HG03064 (cell line): ENCODE measurements around the gene IL10RA.
"Not testable (repeated sequence)": the region's sequence is repeated elsewhere in the genome, so short reads cannot be mapped to it uniquely, and the experiment has no call there.

ENCODE experiments used
- ATAC-seq: cut with Tn5 transposase; IDR thresholded peaks from one replicate; pipeline ENCODE4 v1.9.1; 2021; ENCODE audit warnings: low read depth; ENCODE audit not compliant: unreplicated experiment

IL10RA gene

GRCh38 chr11:117985953-117986887 is at the start of gene IL10RA:
TSS of gene IL10RA (plus strand) at chr11:117986394. CDS start at chr11:117986468, 74 bp downstream.
- peak; percentile 77 for ATAC-seq

- no peak for ATAC-seq
Observed at GRCh38 chr11:117936973-117937372, 49.2 kb upstream of the IL10RA start.

DNA sequence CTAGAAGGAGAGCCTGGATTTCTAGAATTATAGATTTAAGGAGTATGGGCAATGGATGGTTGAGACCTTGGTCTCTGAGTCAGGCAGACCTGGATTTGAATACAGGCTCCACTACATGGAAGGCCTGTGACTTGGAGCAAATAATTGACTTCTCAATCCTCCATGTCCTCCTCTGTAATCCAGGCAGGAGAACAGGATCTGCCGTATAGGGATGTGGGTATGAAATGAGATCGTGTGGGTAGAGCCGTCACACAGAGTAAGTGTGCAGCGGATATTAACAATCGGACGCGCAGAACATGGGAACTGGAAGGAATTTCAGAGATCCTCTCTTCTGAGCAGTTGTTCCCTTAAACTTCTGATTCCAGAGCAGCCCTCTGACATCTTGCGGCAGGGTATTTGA is 45.5 kb upstream of the IL10RA start:
- no peak for ATAC-seq

DNA sequence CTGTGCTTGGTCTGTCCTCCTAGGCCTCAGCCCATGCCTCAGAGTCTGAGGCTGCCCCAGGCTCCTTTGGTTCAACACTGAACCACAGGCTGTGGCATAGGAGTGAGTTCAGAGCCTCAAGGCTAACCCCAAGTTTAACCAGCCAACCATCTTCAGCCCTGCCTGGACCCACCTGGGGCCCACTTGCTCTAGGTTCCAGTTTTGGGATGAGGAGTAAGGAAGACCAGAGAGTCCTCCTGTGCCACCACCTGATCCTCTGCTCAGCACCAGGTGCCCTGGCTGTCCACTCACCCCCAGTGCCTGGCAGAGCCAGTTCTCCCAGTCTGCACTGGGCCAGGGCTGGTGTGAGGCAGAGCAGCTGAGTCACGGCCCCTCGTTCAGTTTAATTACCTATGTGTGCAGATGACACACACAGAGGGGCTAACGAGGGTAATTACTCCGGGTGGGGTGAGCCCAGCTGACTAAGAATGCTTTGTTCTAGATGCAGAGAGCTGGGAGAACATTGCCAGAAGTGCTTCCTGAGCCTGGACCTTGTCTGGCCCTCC is 45.0 kb upstream of the IL10RA start:
- ATAC-seq: no peak

GRCh38 chr11:117941976-117942654 is 44.1 kb upstream of the IL10RA start:
- no peak for ATAC-seq

DNA sequence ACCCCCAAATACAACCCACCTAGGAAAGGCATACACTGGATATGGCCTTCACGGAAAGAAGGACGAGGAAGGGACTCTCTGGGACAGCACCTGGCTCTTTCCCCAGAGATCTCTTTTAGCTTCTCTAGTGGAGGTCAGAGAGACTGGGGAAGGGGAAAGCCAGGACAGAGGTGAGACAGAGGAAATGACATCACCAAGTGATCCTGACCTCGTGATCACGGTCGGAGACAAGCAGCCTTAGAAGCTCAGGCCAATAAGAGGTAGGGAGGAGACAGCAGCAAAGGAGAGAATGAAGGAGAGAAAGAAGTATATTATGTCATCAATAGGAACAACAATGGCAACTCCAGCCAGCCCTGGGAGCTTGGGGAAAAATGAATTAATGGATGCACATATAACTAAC is 41.6 kb upstream of the IL10RA start:
- ATAC-seq: no peak

- ATAC-seq: no peak
Observed at GRCh38 chr11:117945047-117945810, 41.0 kb upstream of the IL10RA start.

DNA sequence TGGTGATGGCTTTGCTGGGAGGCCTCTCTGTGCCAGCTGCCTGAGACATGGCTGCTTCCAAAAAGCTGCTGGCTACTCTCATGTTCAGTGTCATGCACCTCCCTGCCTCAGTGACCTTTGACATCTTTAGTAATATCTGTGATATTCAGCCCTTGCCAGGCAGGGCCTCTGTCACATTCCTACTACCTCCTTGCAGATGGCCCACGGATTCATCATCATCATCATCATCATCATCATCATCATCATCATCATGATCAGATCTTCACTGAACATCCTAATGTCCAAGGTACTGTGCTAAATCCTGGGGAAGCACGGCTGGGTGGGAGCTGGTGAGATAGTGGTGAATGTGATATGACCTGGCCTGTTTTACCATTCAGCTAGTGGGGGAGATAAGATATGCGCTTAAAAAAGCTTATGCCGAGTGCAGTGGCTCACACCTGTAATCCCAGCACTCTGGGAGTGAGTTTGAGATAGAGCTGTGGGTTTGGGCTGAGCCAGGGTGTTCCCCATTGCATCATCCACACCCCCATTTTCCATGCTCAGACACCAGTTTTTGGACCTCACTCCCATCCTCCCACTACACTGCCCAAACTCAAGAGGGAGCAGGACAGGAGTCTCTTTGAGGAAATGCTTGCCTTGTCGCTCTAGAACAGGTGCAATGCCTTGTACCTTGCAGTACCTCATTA is 39.9 kb upstream of the IL10RA start:
- no peak for ATAC-seq

GRCh38 chr11:117946842-117947526 is 39.2 kb upstream of the IL10RA start:
- no peak for ATAC-seq

DNA sequence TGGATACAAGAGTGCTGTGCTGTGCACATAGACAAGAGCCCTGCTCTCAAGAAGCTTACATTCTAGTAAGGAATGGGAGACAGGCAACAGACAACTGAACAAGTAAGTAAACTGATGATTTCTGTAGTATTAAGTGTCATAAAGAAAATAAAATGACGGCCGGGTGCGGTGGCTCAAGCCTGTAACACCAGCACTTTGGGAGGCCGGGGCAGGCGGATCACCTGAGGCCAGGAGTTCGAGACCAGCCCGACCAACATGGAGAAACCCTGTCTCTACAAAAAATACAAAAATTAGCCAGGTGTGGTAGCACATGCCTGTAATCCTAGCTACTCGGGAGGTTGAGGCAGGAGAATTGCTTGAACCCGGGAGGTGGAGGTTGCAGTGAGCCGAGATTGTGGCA is 38.4 kb upstream of the IL10RA start:
- not testable (repeated sequence) for ATAC-seq

GRCh38 chr11:117948466-117948865 is 37.7 kb upstream of the IL10RA start:
- ATAC-seq: not testable (repeated sequence)

DNA sequence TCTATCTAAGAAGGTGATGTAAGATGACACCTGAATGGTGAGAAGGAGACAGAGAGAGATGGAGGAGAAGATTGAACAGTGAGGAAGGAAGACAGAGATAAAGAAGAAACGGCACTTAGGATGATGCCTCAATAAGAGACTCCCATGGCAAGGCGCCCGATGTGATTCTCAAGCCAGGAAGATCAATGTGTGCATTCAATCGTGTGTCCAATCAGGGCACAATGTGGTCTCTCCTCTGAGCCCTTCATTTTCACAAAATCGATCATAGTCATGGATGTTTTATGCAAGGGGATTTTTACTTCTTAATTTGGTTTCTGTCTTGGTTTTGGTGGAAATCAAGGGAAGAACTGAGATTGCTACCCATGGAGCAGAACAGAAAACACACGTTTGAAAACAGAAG is 37.1 kb upstream of the IL10RA start:
- no peak for ATAC-seq

DNA sequence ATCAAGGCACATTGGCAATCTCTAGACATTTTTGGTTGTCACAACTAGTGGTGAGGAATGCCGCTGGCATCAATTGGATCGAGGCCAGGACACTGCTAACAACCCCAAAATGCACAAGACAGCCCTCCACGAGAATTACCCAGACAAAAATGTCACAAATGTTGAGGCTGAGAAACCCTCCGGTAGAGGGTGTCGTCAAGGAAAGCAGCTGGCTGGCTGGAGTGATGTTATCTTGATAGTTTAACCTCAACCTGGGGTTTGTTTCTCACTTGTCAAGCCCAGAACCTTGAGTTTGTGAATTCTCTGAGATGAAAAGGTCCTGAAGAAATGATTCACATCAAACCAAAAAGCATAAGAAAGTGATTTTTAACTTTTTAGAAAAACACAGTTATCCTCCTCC is 35.9 kb upstream of the IL10RA start:
- ATAC-seq: no peak

DNA sequence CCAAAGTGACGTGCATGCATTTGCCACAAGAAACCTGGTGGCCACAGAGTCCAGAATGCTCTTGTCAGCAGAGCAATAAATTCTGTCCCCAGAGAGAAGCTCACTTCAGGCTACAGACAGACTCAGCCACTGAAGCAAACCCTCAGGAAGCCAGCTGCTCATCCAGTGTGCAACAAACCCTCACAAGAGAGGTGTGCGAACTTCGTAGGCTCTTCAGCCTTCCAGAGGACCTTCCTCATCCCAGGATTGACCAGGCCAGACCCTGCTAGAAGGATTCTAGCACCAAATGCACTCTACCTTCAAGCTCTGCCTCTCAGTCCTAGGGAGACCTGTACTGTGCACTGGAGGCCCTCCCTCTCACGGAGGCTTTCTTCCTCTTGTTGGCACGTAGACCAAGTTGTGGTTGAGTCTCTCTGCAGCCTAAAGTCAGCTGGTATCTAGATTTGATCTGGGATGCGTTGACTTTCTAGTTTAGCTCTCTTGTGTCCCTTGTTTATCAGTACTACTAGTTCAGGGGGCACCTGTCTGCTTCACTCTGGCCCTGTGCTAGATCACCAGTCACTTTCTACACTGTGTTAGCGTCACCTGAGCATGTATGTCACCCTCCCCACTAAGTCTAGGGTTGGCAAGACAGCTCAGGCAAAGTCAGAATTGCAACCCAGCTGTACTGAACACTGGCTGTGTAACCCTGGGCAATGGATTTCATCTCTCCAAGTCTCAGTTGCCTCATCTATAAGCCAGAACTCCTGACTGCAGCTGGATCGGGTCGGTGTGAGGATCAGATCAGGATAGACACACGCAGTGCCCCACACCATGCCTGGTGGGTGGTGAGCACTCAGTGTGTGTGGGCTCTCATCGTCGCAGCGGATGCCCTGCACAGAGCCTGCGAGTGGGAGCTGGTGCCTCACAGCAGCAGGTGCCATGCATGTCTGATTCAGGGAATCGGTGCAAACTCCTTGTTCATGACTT is 34.9 kb upstream of the IL10RA start:
- peak; percentile 52 for ATAC-seq

DNA sequence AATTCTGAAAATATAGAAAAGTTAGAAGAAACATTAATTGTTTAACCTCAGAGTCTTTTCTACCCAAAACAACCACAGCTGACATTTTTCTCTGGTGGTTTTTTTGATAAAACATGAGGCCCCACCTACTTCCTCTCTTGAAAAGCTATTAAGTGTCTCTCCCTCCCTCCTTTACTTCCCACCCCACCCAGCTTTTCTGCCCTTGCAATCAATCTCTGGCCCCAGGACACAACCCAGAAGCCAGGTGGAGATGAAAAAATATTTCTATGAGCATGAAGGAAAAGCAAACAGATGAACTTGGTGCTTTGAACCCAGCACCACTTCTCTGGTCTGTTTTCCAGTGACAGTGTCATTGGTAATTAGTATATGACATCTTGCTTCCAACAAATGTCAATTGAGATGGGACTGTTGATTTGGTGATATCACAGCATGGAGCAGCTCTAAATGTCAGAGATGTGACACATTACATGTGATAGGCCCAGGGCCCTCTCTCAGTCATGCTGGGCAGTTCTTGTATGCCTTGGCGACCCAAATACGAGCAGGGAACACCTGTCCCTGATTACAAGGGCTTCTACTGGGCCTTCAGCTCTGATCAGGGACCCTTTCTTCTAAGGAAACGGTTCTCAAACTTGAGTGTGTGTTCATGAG is 33.0 kb upstream of the IL10RA start:
- no peak for ATAC-seq

- ATAC-seq: no peak
Observed at GRCh38 chr11:117958949-117959348, 27.2 kb upstream of the IL10RA start.

- no peak for ATAC-seq
Observed at GRCh38 chr11:117959438-117960149, 26.6 kb upstream of the IL10RA start.
